Stomach (tissue), 9 donors: ENCODE data around the gene GLTP. TPM values are rescaled to one million over a fixed set of nuclear protein-coding genes. Genes with fewer than 3 reads are reported as not detected.

ENCODE experiments used
- DNase-seq, 2 donors: peaks; one replicate each; pipeline versions ENCODE4 v3.0.0 to v3.0.0-alpha.2; 2013 to 2019
- H3K27ac ChIP-seq, 5 donors: fragments of 200-600 bp in 4 of 5; sonication (generic) in 4 of 5; one replicate each; pipeline ENCODE4 v1.5.1; 2013 to 2019; ENCODE audit warnings: mild to moderate bottlenecking in 1 of 5, moderate library complexity in 1 of 5
- H3K27me3 ChIP-seq, 3 donors: fragments of 200-600 bp; sonication (generic); one replicate each; pipeline ENCODE4 v1.5.1; 2017 to 2019; ENCODE audit warnings: mixed run types in 1 of 3
- H3K36me3 ChIP-seq, 4 donors: fragments of 200-600 bp; sonication (generic); 1 replicate in 3 of 4; 2 replicates in 1 of 4; pipeline ENCODE4 v1.5.1; 2016 to 2019
- H3K4me1 ChIP-seq, 4 donors: fragments of 200-600 bp; sonication (generic); one replicate each; pipeline ENCODE4 v1.5.1; 2016 to 2019
- H3K4me3 ChIP-seq, 4 donors: fragments of 200-600 bp; sonication (generic) in 3 of 4; one replicate each; pipeline ENCODE4 v1.5.1; 2016 to 2019; ENCODE audit warnings: mild to moderate bottlenecking in 1 of 4
- H3K9me3 ChIP-seq, 4 donors: fragments of 200-600 bp; sonication (generic); one replicate each; pipeline ENCODE4 v1.5.1; 2016 to 2019
- CTCF ChIP-seq, 7 experiments: fragments of 450-650 bp in 4 of 7; fragments of 200-600 bp in 3 of 7; sonication (generic) in 3 of 7; IDR thresholded peaks; one replicate each; pipeline ENCODE4 v1.5.1; 2016 to 2019; ENCODE audit warnings: antibody characterized with exemption in 7 of 7, control low read depth in 2 of 7, mild to moderate bottlenecking in 1 of 7
- EP300 ChIP-seq: sonication (generic); formaldehyde crosslinking; IDR thresholded peaks from one replicate; pipeline ENCODE4 v1.6.1; 2017; ENCODE audit warnings: antibody characterized with exemption
- POLR2A ChIP-seq, 4 donors: fragments of 450-650 bp; IDR thresholded peaks; one replicate each; pipeline ENCODE4 v1.6.1; 2016; ENCODE audit warnings: antibody characterized with exemption in 4 of 4, control low read depth in 2 of 4, mild to moderate bottlenecking in 1 of 4, moderate library complexity in 1 of 4
- POLR2AphosphoS5 ChIP-seq, 3 donors: sonication (generic); formaldehyde crosslinking; IDR thresholded peaks; one replicate each; pipeline ENCODE4 v1.6.1; 2016; ENCODE audit warnings: antibody characterized with exemption in 3 of 3
- WGBS, 5 donors: extraction: QIAGEN DNeasy Blood & Tissue Kit in 3 of 5; methylation state at CpG; one replicate each; pipeline versions ENCODE4 v1.1.5 to v1.1.7; 2013 to 2018; 5-methylcytosine and 5-hydroxymethylcytosine counted together
- intact Hi-C: fragments of 100-400 bp; cut with DNase I; formaldehyde crosslinking; loops from one replicate; pipeline ENCODE4 v1.15.1; 2023; ENCODE audit warnings: low total_unique reads
- polyA plus RNA-seq, 3 donors: library from polyadenylated mRNA; stranded (reverse); fragments of 200-250 nt; gene quantifications; one replicate each; pipeline ENCODE4 v1.2.3, GENCODE V29; 2013
- total RNA-seq, 5 donors: library from RNA; depleted of rRNA; stranded (reverse); fragments of >200 nt; gene quantifications; one replicate each; pipeline versions ENCODE4 v1.1.0 to v1.2.3, GENCODE V29; 2014 to 2016
- donor health status: healthy with polysubstance abuse.
- donor health status: Bipolar disorder and iron deficiency.
- donor health status: healthy.

GLTP gene
- total and polyA plus RNA-seq, 8 donors = 26.4 to 93.6 (median 50.1) TPM

GRCh38 chr12:109815757-109816617, 64.4 kb downstream of the GLTP start:
- Histone ChIP-seq H3K4me3 (no peak overlapping the region), H3K36me3 (no peaks in the 10 kb centered on the region), H3K9me3 (no peaks in the 10 kb centered on the region), H3K27ac (no peak overlapping the region), H3K27me3 (peaks cover 0 to 19% (median 0%) of the 10 kb centered on the region in 3 donors), H3K4me1 (no peaks in the 10 kb centered on the region)
- WGBS, 5 donors = 64 to 72% (median 68%) methylated on average over 10 of the region's 10 CpGs
- DNase-seq = no peak
- TF ChIP-seq POLR2A (IDR thresholded peaks at IDR 0.05) (no peak), CTCF (IDR thresholded peaks at IDR 0.05) (no peak), POLR2AphosphoS5 (IDR thresholded peaks at IDR 0.05) (no peak), EP300 (no peak)
- intact Hi-C loops = no loop called here

- no peak overlapping the region for H3K27ac ChIP-seq
- H3K4me1 ChIP-seq = no peaks in the 10 kb centered on the region
- intact Hi-C loops = no loop called here
- TF ChIP-seq POLR2AphosphoS5 (IDR thresholded peaks at IDR 0.05) (no peak), POLR2A (IDR thresholded peaks at IDR 0.05) (no peak), EP300 (no peak), CTCF (IDR thresholded peaks at IDR 0.05) (no peak)
- no peak for DNase-seq
- H3K27me3 ChIP-seq = peaks cover 0 to 19% (median 0%) of the 10 kb centered on the region in 3 donors
- 86 to 93% (median 90%) methylated on average over 4 of the region's 4 CpGs for WGBS, 5 donors
- H3K36me3 ChIP-seq = no peaks in the 10 kb centered on the region
- H3K9me3 ChIP-seq = no peaks in the 10 kb centered on the region
- no peak overlapping the region for H3K4me3 ChIP-seq
Measured at GRCh38 chr12:109815225-109815624, 65.1 kb downstream of the GLTP start.

GRCh38 chr12:109814600-109815150, 65.7 kb downstream of the GLTP start:
- Histone ChIP-seq H3K4me1 (no peaks in the 10 kb centered on the region), H3K27me3 (peaks cover 0 to 19% (median 0%) of the 10 kb centered on the region in 3 donors), H3K4me3 (no peak overlapping the region), H3K36me3 (no peaks in the 10 kb centered on the region), H3K27ac (no peak overlapping the region), H3K9me3 (no peaks in the 10 kb centered on the region)
- DNase-seq = no peak
- WGBS, 5 donors = 73 to 92% (median 78%) methylated on average over 13 to 20 of the region's 20 CpGs
- TF ChIP-seq EP300 = no peak
- no peak for TF ChIP-seq POLR2A (IDR thresholded peaks at IDR 0.05)
- TF ChIP-seq POLR2AphosphoS5 (IDR thresholded peaks at IDR 0.05) = no peak
- TF ChIP-seq CTCF (IDR thresholded peaks at IDR 0.05) = no peak
- intact Hi-C loops = no loop called here

GRCh38 chr12:109813810-109814416, 66.4 kb downstream of the GLTP start:
- no peaks in the 10 kb centered on the region for H3K4me1 ChIP-seq
- no peak overlapping the region for H3K4me3 ChIP-seq
- TF ChIP-seq EP300 (no peak), CTCF (IDR thresholded peaks at IDR 0.05) (no peak), POLR2AphosphoS5 (IDR thresholded peaks at IDR 0.05) (no peak)
- peaks cover 0 to 19% (median 0%) of the 10 kb centered on the region in 3 donors for H3K27me3 ChIP-seq
- WGBS, 5 donors = 89 to 95% (median 93%) methylated on average over 6 of the region's 6 CpGs
- no peak for DNase-seq
- no peaks in the 10 kb centered on the region for H3K9me3 ChIP-seq
- H3K36me3 ChIP-seq = no peaks in the 10 kb centered on the region
- H3K27ac ChIP-seq = no peak overlapping the region
- intact Hi-C loops = no loop called here
